ENCODE measurements around the gene NIP7.

NIP7 gene

GRCh38 chr16:69363281-69363717 is 23.7 kb downstream of the NIP7 start:
- no peak overlapping the region for H3K27ac ChIP-seq
- no peak for TF ChIP-seq CTCF (IDR thresholded peaks at IDR 0.05)
- no peak for TF ChIP-seq ZFX (IDR thresholded peaks at IDR 0.05; ENCODE audit: borderline replicate concordance)

DNA sequence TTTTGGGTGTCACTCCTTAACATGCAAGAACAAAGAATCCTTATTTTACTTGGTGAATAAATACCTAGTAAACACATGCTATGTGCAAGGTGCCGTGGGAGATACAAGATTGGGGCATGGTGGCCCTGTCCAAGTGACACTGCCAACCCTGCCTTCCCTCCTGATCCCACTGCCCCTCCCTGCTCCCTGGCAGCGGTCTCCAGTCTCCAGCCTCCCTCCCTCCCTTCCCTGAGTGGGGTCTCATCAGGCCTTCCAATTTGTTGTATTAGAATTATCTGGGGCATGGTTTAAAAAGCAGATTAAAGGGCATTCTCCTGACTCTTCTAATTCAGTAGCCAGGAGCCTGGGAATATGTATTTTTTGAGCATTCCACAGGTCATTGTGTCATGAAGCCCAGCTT is 24.5 kb downstream of the NIP7 start:
- no peak overlapping the region for H3K27ac ChIP-seq
- no peak for TF ChIP-seq CTCF (IDR thresholded peaks at IDR 0.05)
- no peak for TF ChIP-seq ZFX (IDR thresholded peaks at IDR 0.05; ENCODE audit: borderline replicate concordance)

DNA sequence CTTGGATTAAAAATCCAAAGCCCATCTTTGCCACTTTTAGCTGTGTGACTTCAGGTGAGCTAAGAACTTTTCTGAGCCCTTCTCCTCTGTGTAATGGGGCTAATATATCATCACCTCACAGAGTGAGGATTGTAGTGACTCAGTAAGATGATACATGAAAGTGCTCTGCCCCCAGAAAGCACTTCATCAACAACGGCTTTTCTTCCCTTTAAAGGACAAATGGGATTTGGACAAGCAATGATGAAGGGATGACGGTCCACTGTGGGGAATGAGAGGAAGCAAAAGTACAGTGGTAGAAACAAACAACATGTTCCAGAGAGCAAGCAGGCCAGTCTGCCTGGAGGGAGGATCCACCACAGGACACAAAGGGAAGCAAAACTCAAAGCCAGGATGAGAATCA is 26.3 kb downstream of the NIP7 start:
- no peak overlapping the region for H3K27ac ChIP-seq
- no peak for TF ChIP-seq ZFX (IDR thresholded peaks at IDR 0.05; ENCODE audit: borderline replicate concordance)
- TF ChIP-seq CTCF (IDR thresholded peaks at IDR 0.05), result no peak

DNA sequence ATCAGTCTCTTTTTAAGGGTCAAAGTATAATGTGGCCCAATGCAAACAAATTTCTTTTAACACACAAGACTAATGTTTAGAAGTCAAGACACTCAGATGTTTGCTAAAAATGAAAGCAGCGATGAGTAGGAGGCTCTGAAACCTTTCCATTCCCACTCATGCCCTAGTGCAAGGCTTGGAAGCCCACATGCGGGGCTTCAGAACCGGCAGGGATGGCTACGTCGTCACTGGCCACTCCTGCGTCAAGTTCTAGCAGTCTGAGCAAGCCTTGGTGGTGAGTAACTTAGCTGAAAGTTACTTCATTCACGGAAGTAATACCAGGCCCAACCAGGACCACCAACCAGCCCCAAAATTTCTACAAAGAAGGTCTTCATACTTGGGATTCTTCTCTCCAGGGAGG is 26.9 kb downstream of the NIP7 start:
- TF ChIP-seq ZFX (IDR thresholded peaks at IDR 0.05; ENCODE audit: borderline replicate concordance) (no peak), CTCF (IDR thresholded peaks at IDR 0.05) (no peak)
- no peak overlapping the region for H3K27ac ChIP-seq

DNA sequence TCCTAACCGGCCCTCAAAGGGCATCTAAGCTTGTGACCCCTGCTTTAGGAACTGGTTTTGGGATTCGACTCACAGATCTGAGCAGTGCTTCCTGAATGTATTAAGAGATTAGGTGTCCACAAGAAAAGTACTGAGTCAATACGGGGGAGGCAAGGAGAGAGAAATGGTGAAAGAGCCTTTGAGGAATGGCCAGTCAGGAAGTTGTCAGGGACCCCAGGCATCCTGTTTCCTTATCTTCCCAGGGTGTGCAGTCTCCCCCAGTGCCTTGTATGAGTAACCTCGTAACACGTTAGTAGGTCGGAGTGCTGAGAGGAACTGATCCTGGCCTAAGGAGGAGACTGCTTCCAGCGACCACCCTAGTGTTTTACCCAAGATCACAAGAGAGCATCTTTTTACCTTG is 28.4 kb downstream of the NIP7 start:
- TF ChIP-seq CTCF (IDR thresholded peaks at IDR 0.05) (no peak), ZFX (IDR thresholded peaks at IDR 0.05; ENCODE audit: borderline replicate concordance) (no peak)
- H3K27ac ChIP-seq, result no peak overlapping the region

GRCh38 chr16:69368866-69369265 is 29.3 kb downstream of the NIP7 start:
- H3K27ac ChIP-seq, result no peak overlapping the region
- no peak for TF ChIP-seq ZFX (IDR thresholded peaks at IDR 0.05; ENCODE audit: borderline replicate concordance)
- TF ChIP-seq CTCF (IDR thresholded peaks at IDR 0.05), result no peak

DNA sequence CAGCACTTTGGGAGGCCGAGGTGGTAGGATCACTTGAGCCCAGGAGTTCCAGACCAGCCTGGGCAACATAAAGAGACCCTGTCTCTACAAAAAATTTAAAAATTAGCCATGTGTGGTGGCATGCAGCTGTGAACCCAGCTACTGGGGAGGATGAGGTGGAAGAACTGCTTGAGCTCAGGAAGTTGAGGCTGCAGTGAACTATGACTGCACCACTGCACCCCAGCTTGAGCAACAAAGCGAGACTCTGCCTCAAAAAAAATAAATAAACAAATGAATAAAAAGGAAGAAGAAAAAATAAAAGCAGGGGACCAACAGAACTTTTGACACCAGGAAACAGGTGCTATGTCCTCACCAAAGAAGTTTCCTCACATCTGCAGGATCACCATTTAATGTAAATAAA is 32.0 kb downstream of the NIP7 start:
- H3K27ac ChIP-seq, result no peak overlapping the region
- TF ChIP-seq CTCF (IDR thresholded peaks at IDR 0.05), result no peak
- no peak for TF ChIP-seq ZFX (IDR thresholded peaks at IDR 0.05; ENCODE audit: borderline replicate concordance)

Measured in 22Rv1 (cell line).